Sciatic nerve (tissue), 2 donors: ENCODE results near the gene HECW1. TPM values are rescaled to one million over a fixed set of nuclear protein-coding genes. Genes with fewer than 3 reads are reported as not detected.
A peak's percentile ranks its signal among the peaks of the same experiment; 100 is the strongest.
"Not testable (repeated sequence)": the region's sequence is repeated elsewhere in the genome, so short reads cannot be mapped to it uniquely, and the experiment has no call there.

Experiments
- ATAC-seq: fragments of 200-7000 bp; cut with Tn5 transposase; one replicate; pipeline ENCODE4 v1.9.1; 2020; ENCODE audit warnings: mild to moderate bottlenecking, moderate library complexity
- DNase-seq: peaks from one replicate; pipeline ENCODE4 v3.0.0-alpha.2; 2020; ENCODE audit warnings: low spot score
- intact Hi-C: fragments of 100-400 bp; cut with DNase I; formaldehyde crosslinking; loops from one replicate; pipeline ENCODE4 v1.14.2; 2022
- total RNA-seq: library from RNA; stranded (reverse); fragmentation: NEBNext Ultra II Directional; extraction: Animal tissue kit (Norgen Biotek cat#: 25700); gene quantifications from one replicate; pipeline ENCODE4 v1.2.1, GENCODE V29; 2021
- donor health status: DM: no; HTN: no; CAD: no.
- donor health status: DM: no; HTN: no; CAD: no.

HECW1 gene
- total RNA-seq, 1 donor from 2014 or later: 4.8 TPM

DNA sequence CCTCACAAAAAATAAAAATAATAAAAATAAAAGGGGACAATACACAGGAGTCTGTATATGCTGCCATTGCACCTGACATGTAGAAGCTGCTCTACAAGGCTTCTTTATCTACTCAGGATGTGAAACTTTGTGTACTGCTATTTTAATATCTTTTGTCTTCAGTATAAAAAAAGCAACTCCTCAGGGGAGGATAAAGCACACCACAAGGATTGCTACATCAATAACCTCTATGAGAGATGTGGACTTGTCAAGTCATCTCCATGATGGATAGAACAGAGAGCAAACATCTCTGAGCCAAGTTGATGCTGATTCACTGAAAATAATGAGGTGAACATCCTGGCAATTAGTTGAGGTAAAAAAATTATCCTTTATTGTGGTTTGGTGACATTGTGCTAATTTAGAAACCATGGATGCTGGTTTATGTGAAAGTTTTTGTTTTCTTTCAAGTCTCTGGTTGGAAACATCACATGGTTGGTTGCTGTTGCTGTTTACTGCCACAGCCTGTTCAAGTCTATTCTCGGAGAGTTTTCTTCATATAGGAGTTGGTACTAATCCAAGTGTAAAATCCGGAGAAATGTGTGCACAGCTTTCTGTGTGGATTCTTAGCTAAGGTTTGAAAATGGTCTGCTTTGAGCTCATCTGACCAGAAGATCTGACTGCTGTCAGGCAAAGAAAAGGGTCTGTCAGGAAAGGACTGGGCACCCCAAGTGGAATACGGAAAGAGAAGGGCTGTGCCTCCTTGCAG lies 1.5 kb upstream of the HECW1 start:
- DNase-seq: no peak
- intact Hi-C loops: loop anchor here (5.0 kb wide), 1 partner anchor 144 kb away; no protein-coding TSS in a partner anchor
- no peak for ATAC-seq

DNA sequence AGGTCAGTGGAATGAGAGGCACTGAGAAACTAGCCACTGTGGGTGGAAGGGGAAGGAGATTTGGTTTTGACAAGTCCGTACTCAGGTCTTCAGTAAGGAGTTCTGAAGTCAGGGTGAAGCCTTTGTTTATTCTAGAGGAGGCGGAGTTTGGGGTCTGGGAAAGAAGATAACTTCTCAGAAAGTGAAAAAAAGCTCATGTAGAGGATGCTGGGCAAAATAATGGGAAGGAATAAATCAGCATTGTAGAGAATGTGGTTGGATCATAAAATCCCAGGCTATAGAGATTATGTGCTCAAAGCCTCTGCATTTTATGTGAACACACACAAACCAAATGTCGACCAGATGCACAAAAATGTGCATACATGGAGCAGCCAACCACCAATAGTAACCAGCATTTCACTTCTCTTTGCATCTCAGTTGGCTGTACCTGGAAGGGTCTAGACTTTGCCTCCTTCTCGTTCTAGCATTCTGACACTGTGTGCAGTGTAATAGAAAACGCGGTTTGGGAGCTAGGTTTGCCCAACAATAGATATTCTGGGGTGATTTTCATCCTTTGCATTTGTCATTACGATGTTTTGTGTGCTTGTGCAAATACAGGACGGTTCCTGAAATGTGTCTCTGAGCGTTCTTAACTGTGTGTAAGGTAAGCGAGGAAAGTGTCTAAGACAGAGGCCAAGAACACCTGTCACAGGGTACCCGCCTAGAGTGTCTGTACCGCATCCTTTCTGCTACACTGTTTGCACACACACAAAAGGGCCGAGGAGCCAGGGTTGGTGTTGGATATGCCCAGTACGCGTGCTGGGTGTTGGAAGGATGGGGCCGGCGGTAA lies 603 bp upstream of the HECW1 start:
- DNase-seq (no peak), ATAC-seq (no peak)
- intact Hi-C loops: loop anchor here (5.0 kb wide), 1 partner anchor 145 kb away; no protein-coding TSS in a partner anchor

DNA sequence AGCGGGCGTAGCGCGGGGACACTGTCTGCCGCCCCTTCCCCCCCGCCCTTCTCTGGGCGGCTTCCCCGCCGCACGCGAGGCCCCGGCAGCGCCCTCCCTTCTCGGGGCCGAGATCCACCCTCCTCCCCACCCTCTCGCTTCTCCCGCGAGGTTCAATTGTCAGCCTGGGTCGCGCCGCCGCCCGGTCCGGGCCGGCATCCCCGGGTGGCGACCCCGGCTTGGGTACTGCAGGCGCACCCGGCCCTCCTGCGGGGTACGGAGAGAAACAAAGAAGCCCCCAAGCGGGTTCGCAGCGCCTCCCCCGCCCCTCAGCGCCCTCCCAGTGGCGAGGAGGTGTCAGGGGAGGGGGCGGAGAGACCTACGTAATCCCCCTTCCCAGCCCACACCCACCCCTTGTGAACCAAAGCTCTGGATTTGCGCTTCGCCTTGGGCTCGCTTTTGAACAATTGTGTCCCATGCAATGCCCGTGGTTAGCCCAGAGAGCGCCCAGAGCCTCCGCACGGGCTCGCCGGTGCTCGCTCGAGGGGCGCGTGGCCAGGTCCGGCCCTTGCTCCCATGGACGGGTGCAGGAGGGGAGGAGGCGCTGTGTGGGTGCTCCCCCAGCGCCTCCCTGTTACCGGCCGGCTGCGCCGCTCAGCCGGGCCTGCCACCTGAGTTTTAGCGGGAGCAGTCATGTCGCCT lies 634 bp downstream of the HECW1 start:
- ATAC-seq (peak; percentile 84), DNase-seq (no peak)
- intact Hi-C loops: loop anchor here (5.0 kb wide), 1 partner anchor 146 kb away; no protein-coding TSS in a partner anchor

DNA sequence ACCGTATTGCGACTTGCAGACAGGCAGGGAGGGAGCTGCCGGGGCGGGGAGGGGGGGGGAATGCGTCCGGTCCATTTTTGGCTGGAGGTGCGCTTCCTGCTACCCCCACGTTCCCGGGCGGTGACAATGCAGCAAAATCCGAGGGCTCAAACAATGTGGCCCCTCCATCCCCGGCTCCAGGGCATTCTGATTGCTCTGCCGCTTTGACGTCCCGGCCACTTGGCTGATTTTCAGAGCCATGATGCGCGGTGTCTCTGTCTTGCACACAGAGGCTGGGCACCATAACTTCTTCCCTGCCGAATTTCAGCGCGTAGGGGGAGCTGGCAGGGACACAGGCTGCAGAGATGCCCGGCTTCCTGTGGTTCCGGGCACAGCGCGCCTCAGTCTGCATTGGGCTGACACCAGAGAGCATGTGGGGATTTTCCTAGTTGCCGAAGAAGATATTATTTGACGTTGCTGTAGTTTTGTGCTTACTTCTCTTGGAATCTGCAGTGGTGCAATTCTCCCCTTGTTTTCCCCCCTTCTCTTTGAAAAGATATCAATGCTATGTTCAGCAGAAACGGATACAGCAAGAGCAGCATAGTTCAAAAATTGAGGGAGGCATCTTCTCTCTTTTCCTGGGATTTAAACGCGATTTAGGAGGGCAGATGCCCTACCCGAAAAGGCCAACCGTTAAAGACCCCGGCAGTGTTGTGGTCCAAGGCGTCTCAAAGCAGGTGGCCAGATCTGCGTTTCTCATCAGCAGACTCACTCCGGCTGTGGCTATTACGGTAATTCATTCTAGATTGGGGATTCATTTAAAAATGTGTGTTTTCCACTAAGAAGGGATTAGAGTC lies 1.4 kb downstream of the HECW1 start:
- no peak for DNase-seq
- intact Hi-C loops: loop anchor here (5.0 kb wide), 1 partner anchor 147 kb away; no protein-coding TSS in a partner anchor
- peak; percentile 24 for ATAC-seq

DNA sequence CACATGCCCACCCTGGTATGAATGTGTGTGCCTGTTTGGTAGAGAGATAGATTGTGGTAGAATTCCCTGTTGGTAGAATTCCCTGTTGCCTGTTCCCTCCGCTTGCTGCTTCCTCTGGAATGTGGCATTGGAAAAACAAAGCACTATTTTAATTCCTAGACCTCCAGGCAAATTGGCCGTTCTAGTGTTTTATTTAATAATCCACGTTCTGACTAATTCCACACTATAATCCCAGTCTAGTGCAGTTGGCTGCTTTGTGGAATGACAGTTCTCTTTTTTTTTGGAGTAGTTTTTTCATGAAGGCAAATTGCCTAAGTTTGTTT lies 2.0 kb downstream of the HECW1 start:
- intact Hi-C loops: loop anchor here (5.0 kb wide), 1 partner anchor 147 kb away; no protein-coding TSS in a partner anchor
- no peak for ATAC-seq
- no peak for DNase-seq

DNA sequence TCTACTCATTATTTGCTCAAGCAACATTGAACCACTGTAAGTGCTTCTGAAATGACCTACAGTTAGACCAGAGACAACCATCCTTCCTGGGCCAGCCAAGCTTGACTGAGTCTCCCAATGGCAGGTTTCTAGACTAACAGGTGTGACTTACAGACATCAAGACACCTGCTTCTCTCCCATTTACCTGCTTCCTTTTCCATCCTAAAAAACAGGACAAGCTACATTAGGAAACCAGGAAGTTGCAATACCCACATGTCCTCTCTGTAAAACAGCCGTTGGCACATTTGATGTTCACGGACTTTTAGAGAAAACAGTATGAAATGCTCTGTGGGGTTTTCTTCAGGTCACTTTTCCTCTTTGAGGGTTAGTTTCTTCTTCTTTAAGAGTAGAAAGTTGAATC lies 4.0 kb downstream of the HECW1 start:
- ATAC-seq (no peak), DNase-seq (no peak)
- intact Hi-C loops: no loop called here

DNA sequence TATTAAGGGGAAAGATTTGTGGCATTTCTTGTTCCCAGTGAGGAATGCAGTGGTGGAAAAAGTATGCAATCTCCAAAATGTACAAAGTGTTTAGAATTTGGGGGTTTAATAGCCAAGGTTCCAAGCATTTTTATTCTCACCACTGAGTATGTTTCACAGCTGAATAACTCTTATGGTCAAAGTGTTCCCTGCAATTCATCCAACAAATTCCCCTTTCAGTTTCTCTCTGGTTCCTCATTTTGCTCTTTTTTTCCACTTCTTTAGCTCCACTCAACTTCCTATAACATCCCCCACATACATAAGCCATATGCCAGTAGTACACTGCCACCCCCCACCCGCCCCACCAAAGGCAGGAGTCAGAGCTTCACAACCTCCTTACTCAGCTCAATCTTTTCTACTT lies 4.6 kb downstream of the HECW1 start:
- intact Hi-C loops: no loop called here
- DNase-seq (no peak), ATAC-seq (no peak)

DNA sequence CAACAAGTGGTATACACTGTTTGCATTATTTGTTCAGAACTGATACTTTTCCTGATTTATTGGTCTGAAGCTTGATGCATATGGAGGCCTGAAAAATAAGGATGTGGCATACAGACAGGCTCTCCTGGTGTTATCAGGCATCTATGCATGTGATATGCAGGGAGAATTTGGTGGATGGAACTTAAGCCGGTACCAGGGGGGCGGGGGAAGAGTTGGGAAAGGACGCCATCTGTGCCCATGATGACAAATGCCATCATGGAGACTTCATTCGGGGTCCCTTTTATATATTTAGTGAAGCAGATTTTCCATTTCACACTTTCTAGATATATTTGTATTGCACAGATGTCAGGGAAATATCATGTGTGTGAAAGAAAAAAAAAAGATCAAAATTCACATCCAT lies 5.4 kb downstream of the HECW1 start:
- ATAC-seq: no peak
- no peak for DNase-seq
- intact Hi-C loops: no loop called here

DNA sequence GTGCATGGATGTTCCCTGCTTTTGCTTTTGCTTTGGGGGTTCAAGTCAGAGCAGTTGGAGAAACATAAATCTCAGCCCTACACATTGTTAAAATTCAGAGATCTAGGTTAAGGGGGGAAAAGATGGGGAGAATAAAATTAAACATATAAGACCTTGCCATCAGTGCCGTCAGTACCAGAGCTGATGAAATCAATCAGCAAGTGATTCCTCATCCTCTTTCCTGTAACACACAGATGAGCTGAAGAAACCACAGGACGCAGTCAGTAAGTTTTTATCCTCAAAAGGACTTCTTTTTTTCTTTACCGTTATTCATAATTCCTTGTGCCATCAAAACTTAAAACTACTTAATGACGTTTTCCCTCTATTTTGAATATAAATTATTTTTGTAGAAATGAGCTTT lies 5.9 kb downstream of the HECW1 start:
- intact Hi-C loops: no loop called here
- ATAC-seq: no peak

DNA sequence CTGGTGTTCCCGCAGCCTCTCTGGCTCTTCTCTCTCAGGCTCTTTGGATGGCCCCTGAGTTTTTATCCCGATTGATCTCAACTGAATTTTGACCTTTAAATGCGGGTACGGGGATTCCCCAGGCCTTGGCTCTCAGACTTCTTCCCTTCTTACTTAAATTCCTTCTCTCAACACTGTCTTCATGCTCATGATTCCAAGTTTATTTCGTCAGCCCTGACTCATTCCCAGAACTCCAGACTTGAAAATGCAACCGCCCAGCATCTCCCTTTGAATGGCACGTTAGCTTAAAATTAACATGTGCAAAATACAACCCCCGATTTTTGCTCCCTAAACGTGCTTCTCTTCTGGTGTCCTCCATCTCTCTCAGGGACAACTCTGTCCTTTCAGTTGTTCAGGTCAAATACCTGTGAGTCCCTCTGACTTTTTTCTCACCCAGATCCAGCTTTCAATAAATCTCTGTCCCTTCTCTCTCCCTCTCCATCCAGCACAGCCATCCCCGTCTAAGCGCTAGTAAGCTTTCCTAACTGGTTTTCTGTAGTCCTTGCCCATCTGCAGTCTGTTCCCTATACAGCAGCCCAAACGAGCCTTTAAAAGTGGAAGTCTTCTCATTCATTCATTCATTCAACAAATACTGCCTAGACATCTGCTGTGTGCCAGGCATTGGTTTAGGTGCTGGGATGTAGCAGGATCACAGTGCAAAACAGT lies 7.1 kb downstream of the HECW1 start:
- intact Hi-C loops: no loop called here
- ATAC-seq: no peak
- no peak for DNase-seq

More for the DNA sequence above, 5.9 kb downstream of the HECW1 start:
- no peak for DNase-seq

DNA sequence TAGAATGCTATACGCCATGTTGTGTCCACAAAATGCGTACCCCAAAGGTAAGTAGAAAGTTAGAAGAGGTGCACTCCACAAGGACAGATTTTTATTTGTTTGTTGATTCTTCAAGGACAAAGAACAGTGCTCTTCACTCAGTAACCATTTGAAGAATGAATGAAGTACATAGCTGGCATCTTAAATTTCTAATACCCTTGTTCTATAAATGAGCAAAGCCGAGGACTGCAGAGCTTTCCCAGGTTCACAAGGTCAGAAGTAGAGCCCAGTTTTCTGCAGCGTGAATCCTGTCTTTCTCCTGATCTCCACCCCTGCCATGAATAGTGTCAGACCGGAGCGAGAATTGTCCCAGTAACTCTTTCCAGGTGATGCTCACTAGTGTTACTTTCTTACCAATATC lies 9.5 kb downstream of the HECW1 start:
- intact Hi-C loops: no loop called here
- ATAC-seq: no peak
- no peak for DNase-seq

DNA sequence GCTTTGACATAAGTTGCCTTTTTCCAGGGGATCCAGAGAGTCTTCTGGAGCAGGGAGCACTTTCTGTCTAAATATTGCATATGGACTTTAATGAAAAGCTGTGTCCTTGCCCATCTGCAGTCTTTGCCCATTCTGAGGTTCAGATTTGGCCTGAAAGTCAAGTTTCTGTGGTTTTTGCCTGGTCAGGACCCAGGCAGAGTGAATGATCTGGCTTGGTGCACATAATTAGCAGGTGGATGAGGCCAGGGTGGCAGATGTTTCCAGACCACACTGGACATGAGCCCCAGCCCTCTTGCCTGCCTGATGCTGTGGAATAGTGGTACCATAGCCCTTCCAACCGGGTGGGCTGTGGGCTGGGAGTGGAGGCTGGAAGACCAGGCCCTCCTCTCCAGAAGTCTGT lies 11.0 kb downstream of the HECW1 start:
- DNase-seq (no peak), ATAC-seq (no peak)
- intact Hi-C loops: no loop called here

DNA sequence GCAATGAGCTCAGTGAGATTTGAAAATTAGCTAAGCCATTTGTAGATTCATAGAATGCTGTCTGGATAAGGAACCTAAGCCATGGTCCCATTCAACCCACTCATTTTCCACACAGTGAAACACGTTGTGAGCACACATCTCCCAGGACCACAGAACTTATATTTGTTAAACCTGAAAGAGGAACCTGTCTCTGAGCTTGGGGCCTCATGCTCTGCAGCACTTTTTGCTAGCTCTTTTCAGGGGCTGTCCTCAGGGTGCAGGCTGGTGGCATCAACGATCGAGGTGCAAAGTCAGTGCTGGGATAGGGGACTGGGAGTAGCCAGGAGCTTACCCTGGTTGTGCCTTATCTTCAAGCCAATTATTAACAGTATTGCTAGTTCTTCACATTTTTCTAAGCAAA lies 11.9 kb downstream of the HECW1 start:
- intact Hi-C loops: no loop called here
- DNase-seq (no peak), ATAC-seq (no peak)

DNA sequence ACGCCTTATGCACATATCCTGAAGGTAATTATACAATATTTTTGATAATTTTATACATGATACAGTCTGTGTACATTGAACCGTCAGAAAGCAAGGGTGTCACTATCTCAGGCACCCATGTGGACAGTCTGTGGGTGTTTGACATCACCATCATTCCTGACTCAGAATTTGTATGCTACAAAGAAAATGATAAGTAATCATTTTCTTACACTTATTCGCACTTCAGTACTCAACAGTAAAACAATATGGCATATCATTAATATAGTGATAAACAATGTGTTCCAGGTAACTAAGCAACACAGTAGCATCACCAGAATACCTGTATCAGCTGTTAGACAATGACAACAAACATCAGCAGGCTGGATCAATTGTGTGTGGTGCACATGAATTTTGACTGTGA lies 17.9 kb downstream of the HECW1 start:
- intact Hi-C loops: no loop called here
- no peak for DNase-seq
- no peak for ATAC-seq

DNA sequence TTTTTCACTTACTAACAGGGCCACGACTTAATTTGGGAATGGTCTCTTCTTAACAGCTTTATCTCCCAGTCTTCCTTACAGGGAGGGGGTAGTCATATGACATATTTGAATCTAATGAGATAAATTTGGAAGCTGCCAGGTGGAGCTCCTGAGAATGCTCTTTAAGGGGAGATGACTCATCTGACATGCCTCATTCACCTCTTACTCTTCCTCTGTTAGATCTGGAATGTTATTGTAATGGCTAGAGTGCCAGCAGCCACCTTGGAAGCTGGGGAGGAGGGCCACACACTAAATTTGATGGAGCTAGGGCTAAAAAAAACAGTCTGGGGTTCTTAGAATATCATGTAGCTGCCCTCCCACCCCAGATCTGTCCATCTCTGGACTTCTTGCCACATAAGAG lies 22.7 kb downstream of the HECW1 start:
- DNase-seq (no peak), ATAC-seq (no peak)
- intact Hi-C loops: no loop called here

DNA sequence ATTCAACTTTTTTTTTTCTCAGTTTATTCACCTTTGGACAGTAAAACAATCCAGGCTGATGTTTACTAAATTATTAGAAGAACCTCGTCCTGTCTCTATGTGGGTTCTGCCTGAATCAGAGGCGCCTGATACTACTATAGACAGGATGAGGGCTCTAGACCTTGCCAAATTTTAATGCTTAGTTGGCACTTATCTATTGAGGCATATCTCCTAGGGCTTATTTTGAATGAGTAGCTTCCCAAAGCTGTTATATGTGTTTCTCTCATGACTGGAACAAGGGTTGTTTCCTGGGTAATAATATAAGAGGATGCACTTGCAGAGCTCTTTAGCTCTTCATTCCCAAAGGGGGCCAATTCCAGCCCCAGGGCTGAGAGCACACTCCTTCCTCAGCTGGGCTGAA lies 23.6 kb downstream of the HECW1 start:
- DNase-seq (no peak), ATAC-seq (no peak)
- intact Hi-C loops: no loop called here

DNA sequence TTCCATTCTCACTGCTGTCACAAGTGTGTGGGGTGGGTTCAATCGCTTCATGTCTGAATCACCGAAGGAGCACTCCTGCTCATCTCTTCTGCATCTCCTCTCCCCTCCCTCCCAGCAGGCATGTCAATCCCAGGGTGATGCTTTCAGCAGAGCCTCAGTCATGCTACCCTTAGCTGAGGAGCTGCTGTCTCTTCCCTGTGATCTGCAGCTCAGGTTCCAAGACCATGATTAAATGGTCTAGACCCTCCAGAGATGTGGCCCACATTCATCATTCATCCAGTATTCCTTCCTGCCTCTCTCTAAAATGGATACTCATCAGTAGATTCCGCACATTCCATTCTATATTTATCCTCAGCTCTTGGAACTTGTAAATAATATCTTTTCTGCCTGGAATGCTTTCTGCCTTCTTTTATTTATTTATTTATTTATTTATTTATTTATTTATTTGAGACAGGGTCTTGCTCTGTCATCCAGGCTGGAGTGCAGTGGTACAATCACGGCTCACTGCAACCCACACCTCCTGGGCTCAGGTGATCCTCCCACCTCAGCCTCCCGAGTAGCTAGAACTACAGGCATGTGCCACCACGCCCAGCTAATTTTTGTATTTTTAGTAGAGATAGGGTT lies 24.8 kb downstream of the HECW1 start:
- ATAC-seq, DNase-seq, intact Hi-C loops: not testable (repeated sequence)

DNA sequence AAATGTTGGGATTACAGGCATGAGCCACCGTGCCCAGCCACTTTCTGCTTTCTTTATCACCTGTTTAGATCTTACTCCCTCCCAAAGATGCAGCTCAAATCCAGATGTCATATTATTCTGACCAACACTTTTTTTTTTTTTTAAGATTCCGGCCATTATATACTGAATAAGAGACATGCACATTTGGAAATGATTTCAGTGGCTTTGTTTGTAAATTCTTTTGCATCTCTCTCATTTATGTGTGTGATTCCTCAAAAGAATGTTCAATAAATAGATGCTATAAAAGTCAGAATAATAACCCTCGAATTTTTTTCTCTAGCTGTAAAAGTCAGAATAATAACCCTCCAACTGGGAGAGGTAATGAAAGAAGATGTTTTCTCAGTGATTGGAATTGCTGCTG lies 25.4 kb downstream of the HECW1 start:
- DNase-seq (no peak), ATAC-seq (no peak)
- intact Hi-C loops: no loop called here
